GM19467 (cell line): ENCODE data around the gene CPXM2.

Experiments
- ATAC-seq: cut with Tn5 transposase; IDR thresholded peaks from one replicate; pipeline ENCODE4 v1.9.1; 2021; ENCODE audit warnings: mild to moderate bottlenecking, moderate library complexity; ENCODE audit not compliant: unreplicated experiment

CPXM2 gene

DNA sequence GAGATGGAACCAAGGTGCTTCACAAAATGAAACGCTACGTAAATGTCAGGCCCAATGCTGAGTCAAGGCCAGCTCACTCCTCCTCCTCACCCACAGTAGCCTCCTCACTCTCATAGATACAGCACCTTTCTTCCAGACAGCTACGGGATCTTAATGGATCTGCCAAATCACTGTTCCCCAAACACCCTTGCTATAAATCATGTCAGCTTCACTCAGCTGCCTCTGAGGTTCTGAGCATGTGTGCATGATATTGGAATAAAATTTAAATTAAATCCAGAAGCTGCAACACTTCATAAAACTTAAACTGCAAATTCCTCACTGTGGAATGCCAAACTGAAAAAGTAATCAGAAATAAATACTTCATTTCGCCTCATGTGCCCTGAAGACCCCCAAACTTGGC, 14.7 kb upstream of the CPXM2 start:
- ATAC-seq: no peak

DNA sequence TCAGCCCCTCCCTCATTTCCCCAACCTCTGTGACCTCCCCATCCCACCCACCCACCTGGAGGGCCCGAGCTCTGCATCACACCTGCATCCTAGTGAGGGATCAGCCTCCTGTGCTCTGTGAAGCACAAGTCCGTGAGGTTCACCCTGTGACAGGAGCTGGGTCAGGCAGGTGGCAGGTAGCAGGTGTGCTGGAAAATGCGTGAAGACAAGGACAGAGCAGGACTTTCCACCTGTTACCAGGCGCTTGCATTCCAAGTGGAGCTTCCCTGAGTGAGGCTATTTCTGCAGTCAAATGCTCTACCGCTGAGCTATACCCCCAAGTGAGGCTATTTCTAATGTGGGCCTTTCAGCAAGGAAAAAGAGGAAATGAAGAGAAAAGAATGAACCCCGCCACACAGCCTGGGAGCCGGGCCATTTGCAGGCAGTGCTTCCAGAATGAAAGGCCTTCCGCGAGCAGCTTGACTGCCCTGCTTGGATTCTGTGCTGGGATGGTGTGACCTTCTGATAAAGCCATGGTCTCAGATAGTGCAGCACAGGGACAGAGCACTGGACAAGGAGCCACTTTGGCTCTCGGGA, 13.3 kb upstream of the CPXM2 start:
- no peak for ATAC-seq

DNA sequence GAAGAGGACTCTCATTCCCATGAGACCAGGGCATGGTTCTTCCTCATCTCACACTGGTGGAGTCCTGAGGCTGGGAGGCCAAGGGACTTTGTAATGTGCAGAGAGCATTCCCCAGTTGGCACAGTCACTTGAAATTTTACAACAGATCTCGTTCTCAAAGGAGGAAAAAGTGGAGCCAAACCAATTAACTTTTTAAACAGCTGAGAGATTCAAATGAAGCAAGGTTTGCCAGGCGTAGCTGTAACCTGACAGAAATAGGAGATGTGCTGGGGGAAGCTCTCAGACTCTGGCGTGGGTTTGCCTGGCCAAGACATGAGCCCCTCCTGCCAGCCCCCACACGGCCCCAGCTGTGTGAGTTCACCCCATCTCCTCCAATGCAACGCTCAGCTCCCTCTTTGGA, 12.0 kb upstream of the CPXM2 start:
- ATAC-seq: no peak

DNA sequence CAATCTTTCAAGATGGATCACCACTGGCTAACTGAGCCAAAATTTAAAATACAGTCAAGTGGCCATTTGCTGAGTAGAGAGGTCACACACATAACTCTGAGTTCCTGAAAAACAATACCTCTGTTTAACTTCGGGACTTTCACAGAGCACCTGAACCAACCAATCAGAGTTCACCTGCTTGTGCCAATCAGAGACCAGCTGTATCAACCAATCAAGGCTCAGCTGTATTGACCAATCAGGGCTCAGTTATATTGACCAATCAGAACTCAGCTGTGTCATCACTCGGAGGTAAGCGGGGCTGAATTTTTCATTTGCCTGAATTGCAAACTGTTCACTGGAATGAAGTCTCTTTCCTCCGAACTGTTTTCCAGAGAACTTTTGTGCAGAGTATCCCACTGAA, 10.0 kb upstream of the CPXM2 start:
- no peak for ATAC-seq

DNA sequence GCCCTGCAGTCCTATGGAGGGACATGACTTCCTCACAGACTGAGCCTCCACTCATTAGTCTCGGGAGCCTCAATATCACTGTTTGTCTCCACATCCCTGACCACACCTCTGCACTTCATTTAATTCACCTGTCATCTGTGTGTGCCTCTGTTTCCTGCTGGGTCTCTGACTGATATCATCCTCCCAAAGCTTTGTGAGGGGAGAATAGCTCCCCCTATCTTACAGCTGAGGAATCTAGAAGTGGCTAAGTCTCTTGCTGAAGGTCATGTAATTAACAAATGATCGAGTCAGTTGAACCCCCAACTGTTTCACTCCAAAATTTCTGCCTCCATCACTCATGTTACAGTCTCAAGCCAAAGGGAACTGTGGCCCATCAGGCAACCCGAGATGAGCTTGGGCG, 5.5 kb upstream of the CPXM2 start:
- ATAC-seq: no peak

DNA sequence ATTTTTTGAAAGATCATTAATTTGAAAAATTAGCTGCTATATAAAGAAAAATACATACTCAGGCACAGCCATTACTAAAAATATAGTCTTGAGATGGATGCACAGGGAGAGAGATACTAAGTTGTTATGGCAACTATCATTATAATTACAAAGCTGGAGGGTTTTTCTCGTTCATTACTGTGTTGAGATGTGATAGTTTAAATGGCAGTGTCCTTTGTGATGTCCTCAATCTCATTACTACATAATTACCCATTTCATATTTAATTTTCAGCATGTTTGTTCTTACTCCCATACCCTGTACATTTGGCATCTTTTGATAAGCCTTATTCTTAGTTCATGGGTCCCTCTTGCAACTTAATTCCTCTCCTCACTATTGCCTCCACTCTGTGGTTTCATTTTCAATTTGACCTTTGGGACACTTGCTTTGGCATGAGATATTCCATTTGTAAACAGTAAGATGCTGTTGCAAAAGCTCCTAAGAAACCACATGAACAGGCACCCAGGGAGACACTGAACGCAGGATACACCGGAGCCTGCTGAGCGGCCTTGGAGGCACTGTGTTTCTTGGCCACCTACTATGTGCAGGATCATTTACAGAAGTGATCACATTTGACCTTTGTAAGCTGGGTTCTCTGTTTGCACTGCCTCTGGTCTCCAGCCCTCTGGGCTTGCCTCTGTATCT, 4.8 kb upstream of the CPXM2 start:
- no peak for ATAC-seq

DNA sequence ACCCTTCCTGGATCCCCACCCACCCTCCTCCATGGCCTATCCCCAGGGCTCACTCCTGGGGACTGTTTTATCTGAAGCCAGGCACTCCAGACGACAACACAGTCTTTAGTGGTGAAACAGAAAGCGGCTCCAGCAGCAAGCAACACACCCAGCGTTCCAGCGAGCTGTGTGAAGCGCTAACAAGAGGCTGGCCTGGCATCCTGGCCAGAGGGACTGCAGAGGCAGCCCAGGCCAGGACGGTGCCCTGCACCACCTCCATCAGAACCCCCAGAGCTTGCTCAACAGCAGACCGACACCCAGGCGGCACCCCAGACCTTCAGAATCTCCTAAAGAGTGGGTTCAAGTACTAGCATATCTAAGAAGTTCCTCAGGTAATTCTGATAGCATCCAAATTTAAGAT, 2.0 kb upstream of the CPXM2 start:
- ATAC-seq: no peak

DNA sequence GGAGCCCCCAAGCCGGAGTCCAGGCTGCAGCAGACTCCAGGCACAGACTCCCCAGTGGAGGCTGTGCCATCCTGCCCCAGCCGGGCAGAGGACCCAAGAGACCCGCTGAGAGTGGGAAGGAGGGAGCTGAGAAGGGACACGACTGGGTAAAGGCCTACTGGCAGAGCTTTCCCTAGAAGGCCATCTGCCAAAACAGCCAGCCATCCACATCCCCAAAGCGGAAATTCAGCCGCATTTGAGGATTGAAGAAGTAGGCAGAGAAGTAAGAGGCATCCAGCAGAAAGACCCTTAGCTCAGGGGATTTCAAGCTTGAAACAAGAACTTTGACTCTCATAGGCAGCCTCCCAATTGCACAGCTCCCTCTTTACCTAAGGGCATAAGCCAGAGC, 857 bp downstream of the CPXM2 start:
- ATAC-seq: no peak

DNA sequence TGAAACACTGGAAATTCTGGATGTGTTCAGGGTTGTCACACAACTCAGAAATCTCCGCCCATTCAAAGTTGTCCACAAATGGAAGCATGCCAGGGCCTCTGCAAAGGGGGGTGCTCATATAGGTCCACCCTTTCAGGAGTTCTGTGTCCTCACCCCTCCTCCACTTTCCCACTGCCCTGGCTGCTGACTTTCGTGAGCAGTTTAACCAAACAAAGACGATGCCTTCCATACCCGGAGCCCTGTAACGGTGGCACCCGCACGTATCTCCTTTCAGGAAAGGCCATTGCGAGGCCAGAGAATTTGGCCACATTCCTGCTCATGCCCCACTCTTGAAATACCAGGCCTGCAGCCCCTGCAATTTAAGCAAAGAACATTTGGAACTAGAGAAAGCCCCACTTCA, 1.4 kb downstream of the CPXM2 start:
- ATAC-seq: no peak

DNA sequence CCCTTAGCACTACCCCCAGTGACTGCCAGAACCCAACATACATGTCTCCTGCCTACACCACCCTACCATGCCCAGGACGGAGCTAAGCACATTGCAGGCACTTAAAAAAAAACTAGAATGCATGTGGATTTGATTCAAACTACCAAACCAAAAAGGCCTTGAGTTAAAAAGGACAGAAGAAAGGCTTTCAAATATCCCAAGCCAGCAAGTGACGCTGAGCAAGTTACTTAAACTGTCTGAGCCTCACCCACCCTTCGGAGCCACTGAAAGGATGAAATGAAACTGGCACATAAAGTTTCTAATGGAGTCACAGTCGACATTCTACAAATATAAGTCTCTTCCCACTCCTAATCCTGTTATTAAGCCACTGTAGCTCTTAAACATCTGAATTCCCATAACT, 1.8 kb downstream of the CPXM2 start:
- no peak for ATAC-seq

DNA sequence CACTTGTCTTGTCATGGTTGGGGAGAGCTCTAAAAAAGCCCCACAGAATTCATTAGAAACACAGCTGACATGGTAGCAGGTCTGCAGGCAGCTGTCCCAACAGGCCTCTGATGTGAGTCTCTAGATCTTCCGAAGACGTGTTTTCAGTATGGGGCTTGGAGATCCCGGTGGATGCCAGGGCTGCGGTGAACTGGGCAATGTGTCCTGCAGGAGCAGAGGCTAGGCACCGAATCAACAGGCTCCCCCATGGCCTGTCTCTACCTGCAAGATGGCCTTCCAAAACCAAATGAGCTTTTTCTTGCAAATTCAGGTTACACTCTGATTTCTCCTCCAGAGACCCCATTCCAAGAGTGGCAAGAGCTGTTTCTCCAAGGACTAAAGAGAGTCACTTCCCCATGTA, 2.9 kb downstream of the CPXM2 start:
- ATAC-seq: no peak

DNA sequence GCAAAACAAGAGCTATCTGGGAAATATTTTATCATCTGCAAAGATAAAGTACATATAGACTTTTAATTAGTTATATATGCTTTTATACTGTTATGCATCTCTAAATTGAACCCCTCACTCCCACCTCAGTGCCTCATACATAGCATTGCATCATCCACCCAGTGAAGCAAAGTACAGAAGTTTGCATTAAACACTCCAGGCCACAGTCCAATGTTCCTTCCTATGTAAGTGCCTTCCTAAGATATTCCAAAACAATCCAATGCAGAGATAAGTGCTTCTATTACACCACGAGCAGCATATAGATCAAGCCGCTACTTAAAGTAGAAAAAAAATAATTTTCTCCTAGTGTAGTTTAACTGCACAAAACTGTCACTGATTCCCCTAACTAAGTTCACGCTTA, 3.4 kb downstream of the CPXM2 start:
- no peak for ATAC-seq

DNA sequence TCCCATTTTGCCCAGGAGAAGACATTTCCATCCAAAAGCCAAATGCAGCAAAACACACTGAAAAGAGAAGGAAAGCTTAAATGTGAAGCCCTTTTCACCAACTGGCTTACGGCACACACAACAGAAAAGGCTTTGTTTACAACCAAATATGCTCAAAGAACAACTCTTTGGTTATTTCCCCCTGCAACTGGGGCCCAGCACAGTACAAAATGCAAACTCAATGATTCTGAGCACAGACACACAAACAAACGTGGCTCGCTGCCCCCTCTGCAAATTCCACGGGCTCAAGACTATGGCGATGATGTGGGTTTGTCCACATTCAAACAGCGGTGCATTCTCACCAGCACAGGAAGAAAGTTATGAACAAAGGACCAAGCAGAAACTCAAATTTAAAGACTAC, 5.3 kb downstream of the CPXM2 start:
- ATAC-seq: no peak

DNA sequence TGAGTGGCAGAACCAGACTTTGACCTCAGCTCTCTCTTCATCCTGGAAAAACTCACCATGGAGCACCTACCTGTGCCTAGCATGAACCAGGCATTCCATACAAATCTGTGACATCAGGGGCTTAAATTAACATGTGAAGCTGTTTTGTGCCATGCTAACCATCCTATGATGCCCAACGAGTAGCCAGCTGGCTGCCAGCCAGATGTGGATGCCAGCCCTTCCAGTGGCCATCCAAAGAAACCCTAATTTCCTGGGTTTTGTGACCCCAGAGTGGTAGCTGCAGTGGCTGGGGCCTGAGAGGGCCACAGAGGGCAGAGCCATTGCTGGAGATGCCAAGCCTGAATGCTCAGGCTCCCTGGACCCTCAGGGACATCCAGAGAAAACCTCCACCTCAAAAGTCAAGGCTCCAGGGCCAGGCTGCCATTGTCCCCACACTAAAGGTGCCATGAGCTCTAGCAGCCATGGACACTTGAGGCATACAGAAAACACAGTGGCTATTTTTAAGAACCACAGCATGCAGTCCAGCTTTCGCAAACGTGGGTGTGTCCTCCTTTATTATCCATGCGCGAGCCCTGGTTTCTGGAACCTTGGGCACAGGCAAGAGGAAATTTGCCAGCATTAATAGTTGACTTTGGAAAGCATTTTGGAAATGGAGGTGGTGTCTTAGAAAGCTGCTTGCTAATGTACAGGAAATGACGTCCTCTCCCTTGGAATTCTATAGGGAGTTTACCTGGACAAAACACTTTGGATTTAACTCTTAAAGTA, 6.0 kb downstream of the CPXM2 start:
- ATAC-seq: no peak

DNA sequence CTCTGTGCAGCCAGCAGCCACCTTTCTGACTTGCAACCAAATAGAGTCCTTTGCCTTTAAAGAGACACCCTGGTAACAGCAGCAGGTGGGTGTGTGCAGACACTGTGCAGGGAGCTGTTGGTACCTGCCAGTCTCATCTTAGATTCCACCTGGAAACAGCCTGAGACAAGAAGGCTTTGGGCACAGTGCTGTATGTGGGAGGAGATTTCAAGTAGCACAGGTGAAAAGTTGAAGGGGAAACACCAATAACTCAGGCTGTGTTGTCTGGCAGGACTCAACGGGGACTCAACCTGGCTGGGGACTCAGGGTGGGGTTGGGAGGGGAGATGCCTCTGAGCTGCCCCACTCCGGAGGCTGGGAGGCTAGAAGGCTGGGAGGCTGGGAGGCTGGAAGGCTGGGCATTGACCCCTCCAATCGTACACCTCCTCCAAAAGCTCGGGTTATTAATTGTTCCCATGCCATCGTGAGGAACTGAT, 6.7 kb downstream of the CPXM2 start:
- no peak for ATAC-seq

DNA sequence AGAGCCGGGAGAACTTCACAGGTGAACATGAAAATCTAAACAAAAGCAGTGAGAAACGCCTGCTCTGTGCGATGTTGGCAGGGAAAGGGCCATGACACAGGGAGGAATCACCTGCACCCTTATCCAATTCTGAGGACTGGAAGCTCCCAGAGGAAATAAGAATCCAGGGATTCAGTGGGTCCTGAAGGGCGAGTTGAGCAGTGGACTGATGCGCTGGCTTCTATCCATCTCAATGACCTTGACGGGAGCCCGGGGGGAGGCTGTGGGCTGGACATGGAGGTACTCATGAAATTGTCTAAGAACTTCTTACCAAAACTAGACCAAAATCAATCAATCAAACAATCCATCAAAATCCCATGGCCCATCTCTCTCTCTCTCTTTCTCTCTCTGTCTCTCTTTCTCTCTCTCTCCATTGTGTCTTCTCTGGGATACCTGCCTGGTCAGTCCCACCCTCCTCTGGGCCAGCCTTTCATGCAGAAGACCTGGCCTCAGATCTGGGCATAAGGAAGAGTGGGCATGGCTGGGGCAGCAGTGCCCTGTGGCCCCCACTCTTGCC, 7.2 kb downstream of the CPXM2 start:
- no peak for ATAC-seq

DNA sequence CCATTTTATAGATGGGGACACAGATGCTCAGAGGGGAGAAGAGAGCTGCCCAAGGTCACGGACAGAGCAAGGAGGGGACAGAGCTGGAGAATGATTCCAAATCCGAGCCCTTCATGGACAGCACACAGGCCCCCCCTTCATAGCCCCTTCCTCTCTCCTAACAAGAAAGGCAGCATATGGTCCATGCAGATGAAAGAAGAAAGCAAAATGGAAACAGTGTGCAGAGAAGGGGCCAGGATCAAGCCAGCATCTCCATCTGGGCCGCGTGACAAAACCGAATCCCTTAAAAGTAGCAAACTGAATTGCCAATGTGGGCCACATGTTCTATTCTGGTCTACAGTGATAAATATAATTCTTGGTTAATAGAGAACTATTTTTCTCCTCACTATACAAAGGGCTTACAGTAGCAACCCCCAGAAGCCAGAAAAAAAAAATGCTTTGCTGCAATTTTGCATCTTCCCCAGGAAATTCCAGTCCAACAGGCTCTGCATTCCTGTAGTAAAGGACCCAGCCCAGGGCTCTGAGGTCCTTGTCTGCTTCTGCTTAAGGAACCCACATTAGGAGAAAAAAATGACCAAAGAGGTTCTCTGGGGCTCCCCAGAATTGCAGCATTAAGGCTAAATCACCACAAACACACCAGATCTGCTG, 7.8 kb downstream of the CPXM2 start:
- no peak for ATAC-seq

DNA sequence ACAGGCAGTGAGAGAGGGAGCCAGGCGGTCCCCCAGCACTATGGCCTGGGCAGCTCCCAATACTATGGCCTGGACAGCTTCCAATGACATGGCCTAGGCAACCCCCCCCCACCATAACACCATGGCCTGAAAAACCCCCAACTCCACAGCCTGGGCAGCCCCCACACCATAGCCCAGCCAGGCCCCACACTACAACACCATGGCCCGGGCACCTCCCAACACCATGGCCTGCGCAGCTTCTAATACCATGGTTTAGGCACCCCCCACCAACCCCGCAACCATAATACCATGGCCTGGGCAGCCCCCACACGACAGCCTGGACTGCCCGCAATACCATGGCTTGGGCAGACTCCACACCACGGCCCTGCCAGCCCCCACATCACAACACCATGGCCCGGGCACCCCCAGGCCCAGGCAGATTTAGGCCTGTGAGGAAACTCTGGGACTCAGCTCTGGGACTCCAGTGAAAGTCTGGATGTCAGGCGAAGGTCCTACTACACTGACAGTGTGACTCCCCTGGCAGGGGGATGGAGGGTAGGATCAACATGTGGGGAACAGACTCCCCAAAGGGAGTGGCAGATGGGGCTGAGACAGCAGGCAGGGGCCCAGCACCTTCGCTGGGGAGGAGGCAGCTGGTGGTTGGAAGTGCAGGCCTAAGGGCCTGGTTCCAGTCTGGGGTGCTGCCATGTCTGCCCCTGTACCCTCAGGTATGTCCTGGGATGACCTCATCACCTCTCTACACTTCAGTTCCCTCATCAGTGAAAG, 8.7 kb downstream of the CPXM2 start:
- no peak for ATAC-seq

DNA sequence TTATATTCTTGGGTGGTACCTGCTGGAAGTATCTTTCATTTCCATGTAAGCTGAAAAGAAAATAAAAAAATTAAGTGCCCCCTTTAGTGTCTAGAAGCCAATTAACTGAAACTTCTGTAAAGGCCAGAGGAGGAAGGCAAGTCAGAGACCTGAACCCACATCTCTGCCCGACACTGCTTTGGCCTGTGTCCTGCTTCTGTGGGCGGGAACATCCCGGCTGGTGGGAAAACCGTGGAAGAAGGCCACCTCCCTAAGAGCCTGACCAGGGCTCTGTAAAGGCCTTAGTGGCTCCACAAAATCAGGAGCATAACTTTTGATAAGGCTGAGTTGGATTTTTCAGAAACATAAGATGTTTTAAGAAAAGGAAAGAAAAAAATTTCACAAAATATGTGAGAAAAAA, 9.4 kb downstream of the CPXM2 start:
- no peak for ATAC-seq

DNA sequence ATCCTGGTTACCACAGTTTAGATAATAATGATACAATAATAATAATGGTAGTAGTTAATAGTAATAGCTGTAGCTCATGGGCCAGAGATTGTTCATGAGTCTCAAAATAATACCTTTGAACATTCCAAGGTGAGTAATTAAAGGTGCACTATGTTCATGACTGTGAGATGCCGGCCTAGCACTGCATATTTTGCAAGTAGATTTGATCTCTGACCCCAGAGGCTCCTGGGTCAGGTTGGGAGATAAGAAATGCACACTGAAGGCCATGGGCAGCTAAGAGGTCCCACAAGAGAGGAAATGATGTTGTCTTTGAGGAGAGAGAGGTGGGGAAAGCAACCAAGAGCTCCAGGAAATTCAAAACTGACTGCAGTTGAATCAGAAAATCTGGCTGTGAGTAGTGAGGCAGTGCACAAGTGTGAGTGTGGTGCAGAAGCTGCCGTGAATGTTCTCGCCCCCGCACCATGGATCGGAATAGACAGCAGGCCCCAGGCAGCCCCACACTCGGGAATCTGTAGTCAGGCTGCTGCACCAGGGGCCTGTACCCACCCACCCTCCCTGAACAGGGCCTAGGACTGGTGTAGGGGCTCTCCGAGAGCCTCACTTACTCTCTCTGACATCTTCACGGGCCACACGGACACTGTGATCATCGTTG, 11.9 kb downstream of the CPXM2 start:
- no peak for ATAC-seq
